Left hindlimb (tissue), 1 donor: ENCODE data around the gene NFKBIA.
"Not testable (repeated sequence)": the region's sequence is repeated elsewhere in the genome, so short reads cannot be mapped to it uniquely, and the experiment has no call there.

Experiments used
- DNase-seq: peaks from one replicate; pipeline ENCODE4 v3.0.0-alpha.2; 2018

NFKBIA gene

DNA sequence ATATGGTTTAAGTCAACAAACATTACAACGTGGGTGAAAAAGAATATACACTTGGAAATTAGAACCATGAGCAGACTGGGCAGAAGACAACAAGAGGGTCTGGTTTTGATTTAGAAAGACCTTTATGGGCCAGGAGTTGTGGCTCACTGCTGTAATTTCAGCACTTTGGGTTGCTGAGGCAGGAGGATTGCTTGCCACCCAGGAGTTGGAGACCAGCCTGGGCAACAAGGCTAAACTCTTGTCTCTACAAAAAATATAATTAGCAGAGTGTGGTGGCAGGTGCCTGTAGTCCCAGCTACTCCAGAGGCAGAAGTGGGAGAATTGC is 2.7 kb upstream of the NFKBIA start:
- no peak for DNase-seq

DNA sequence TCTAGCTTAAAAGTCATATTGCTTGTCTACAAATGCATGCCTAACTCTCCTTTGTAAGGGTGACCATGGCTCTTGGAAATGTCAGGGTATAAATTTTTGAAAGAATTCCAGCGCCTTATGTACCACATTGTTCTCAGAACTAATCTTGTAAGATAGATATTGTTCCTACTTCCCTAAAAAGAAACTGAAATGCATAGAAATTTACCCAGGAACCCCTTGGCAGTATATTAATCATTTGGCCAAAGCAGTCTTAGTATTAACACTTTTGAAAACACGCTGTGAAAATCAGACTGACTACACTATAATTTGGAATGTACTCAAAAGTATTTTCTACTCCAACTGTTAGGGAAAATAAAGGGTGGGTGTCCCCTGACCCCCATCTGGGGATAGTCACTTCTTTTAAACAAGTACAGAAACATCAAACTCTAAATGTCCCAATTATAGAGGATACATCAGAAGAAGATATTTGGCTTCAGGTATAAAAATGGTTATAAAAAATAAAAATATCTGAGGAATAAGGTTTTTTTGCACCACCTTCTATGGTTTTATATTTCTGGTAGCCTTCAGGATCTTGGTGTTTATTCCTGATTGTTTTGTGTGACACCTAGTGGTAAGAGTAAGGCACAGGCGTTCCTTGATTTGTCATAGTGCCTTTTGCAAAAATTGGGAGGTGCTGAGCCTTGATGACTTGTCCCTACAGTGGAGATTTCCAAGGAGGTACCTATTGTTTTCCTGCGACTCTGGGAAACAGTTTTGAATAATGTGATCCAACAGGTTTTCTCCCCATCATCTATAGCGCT is 2.2 kb upstream of the NFKBIA start:
- no peak for DNase-seq

DNA sequence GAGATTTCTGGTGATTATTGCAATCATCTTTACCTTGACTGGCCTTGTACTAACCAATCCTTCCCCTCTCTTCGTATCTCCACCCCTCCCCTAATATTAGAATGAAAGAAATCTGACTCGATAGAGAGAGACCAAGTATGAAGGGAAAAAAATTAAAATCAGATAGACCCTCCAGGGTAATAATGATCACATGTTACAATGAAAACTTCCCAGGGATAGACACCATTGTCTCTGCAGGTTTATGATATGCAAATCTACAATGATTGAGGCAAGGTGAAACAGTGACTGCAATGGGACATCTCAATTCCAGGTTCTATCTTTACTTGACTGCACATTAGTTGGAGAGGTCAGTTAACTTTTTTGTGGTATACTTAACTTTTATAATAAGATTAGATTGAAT is 1.5 kb upstream of the NFKBIA start:
- DNase-seq: no peak

DNA sequence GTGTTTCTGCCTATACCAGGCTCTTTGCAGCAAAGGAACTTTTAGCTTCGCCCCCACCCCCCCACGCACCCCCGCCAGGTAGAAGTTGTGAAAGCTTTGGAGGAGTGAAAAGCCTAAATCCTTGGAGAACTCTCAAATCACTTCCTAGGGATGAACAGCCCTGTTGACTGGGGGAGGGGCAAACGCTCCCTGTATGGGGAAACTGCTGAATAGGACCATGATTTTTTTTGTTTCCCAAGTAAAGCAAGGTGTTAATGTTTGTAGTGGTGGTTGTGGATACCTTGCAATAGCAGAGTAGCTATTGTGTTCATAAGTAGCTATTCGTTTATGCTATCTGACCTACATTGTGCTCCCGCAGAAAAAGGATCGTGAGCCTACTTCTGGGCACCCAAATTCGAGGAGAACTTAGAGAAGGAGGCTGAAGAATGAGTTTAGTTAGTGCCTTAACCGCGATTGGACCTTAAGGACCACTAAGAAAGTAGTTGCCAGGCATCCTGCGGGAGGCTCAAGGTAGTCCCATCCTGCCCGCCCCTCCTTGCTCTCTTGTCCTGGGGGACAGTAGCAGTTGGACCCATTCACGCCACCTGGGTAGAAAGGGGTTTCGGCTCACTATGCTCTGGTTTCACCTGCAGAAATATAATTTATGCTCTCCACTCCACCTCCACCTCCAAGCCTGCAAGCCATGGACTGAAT is 901 bp upstream of the NFKBIA start:
- no peak for DNase-seq

DNA sequence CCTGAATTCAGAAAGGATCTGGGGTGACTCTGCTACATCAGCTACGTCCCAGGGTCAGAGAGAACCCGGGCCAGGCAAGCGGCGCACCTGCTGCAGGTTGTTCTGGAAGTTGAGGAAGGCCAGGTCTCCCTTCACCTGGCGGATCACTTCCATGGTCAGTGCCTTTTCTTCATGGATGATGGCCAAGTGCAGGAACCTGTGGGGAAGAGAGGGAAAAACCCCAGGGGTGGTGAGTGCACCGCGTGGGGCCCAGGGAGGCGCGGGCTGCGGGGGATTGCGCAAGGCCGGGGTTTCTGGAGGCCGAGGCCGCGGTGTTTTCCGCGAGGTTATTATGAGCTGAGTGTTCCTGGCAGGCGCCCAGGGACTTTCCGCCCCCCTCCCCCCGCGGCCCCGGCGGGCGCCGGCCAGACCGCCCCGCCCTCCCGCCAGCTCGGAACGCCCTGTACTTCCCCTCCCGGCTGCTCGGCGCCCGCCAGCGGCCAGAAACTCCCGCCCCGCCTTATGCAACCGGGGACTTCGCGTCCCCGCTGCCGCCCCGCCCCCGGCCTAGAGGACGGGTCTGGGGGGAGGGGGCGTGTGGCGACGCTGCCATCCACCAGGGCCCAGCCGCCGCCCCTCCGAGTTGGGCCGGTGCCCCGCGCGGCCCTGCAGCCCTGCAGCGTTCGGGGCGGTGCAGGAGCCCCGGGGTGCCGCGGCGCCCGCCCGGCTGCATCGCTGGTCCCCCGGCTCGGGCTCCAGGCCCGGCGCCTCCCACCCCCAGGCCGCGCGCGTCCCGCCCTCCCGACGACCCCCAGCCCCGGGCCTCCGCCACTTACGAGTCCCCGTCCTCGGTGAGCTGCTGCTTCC is 723 bp downstream of the NFKBIA start:
- peak; percentile 97 for DNase-seq

DNA sequence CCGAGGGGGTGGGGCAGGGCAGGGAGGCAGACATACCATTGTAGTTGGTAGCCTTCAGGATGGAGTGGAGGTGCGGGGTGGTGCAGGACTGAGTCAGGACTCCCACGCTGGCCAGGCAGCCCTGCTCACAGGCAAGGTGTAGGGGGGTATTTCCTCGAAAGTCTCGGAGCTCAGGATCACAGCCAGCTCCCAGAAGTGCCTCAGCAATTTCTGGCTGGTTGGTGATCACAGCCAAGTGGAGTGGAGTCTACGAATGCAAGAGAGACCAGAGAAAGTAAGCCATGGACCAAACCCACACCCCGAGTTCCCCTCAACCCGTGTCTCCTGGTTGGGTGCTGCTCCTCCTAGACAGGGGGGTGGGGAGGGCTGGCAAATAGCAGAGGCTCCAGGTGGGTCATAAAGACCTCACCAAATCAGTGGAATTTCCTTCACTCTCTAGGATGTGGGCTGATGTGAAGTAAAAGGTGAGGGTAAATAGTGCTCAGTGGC is 1.4 kb downstream of the NFKBIA start:
- peak; percentile 51 for DNase-seq

DNA sequence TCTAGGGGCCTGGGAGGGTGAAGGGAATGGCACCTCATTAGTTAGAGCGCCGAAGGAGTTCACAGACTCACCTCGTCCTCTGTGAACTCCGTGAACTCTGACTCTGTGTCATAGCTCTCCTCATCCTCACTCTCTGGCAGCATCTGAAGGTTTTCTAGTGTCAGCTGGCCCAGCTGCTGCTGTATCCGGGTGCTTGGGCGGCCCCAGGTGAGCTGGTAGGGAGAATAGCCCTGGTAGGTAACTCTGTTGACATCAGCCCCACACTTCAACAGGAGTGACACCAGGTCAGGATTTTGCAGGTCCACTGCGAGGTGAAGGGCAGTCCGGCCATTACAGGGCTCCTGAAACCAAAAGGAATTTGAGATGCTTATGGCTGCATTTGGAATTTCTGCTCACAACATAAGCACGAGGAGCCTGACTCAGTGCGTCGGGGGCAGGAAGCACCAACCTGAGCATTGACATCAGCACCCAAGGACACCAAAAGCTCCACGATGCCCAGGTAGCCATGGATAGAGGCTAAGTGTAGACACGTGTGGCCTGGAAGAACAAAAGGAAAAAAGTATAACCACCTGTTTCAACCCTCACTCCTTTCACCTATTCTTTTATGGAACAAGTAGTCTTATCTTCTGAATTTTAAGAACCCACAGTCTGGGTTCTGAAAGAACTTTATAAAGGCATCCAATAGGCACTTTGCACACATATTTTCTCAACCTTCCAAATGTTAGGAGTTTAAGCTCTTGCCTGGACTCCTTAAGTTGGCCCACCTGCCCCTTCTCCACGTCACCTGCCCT is 2.0 kb downstream of the NFKBIA start:
- no peak for DNase-seq

DNA sequence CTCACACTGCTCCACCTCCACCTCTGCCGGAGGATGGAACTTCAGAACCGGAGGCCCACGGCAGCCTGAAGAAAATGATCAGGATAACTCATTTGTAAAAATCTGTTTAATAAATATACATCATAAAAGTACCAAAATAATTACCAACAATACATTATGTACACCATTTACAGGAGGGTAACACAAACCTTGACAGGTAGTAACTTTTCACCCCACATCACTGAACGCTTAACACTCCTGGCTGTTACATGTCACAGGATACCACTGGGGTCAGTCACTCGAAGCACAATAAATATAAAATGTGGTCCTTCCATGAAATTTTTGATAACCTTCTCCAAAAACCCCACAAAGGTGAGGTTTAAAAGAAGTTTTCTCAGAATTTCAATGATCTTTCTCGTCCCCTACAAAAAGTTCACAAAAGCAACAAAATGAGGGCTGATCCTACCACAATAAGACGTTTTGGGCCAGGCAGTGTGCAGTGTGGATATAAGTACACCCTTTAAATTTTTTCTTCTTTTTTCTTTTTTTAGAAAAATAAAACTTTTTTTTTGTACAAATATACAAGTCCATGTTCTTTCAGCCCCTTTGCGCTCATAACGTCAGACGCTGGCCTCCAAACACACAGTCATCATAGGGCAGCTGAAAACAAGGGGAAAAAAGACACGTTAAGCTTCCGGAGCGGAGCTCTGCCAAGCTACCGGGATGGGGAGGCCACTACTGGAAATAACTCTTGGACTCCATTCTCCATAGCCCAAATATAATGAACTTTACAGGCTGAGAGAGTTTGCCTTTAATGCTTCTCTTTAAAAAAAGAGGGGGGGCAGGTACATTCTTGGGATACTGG is 2.9 kb downstream of the NFKBIA start:
- peak; percentile 56 for DNase-seq

DNA sequence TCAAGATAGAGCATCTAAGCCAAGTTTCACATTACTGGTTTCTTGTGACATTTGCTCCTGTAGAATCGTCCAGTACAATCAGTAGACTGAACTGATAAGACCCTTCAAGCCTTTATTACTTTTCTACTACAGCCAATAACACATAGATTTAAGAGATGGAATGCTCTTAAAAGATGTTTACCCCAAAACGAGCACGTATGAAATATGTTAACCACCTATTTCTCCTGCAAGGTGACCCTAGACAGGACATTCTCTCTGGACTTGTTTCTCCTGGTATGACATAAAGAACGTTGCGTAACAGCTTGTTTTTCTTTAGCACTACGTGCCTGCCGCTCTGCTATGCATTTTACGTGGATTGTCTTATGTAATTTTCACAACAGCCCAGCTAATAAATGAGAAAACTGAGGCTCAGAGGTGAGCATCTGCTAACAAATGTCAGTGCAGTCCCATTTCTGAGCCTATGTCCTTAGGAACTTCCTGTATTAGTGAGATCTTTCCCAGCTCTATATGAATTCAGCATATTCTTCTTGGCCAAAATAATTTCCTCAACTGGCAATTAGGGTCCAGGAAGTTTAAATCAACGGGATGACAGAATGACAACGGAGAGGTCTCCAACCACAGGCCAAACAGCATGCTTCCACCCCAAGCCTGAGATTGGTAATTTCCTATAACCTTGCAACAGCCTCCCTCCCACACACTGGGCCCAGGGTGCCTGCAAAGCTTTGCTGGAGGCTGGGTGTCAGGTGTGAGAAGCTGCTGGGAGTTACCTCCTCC is 3.7 kb downstream of the NFKBIA start:
- no peak for DNase-seq

DNA sequence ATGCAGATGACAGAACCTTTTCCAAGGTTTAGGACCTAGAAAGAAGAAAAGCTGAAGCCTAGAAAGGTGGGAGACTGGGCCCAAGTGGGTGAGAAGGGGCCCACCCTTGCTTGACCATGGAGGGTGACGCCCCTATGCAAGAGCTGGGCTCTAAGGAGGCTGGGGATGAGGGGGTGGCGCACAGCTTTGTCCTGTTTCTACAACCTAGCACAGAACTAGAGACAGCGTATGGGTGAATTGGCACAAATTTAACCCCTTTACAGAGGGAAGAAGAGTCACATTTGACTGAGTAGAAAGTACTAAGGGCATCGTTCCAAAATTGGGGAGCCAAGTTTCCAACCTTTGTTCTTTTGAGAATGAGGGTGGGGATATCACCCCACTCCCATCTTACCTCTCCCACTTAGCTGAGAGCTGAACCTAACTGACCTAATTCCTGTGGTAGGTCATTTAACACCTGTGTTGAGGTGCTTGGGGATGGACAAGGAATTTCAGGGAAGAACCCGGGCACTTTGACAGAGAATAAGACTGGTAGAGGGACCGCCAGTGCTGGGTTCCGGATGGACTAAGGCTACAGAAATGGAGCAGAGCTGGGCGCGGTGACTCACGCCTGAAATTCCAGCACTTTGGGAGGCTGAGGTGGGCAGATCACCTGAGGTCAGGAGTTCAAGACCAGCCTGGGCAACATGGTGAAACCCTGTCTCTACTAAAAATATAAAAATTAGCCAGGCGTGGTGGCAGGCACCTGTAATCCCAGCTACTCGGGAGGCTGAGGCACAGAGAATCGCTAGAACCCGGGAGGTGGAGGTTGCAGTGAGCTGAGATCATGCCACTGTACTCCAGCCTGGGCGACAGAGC is 5.2 kb downstream of the NFKBIA start:
- DNase-seq: no peak

DNA sequence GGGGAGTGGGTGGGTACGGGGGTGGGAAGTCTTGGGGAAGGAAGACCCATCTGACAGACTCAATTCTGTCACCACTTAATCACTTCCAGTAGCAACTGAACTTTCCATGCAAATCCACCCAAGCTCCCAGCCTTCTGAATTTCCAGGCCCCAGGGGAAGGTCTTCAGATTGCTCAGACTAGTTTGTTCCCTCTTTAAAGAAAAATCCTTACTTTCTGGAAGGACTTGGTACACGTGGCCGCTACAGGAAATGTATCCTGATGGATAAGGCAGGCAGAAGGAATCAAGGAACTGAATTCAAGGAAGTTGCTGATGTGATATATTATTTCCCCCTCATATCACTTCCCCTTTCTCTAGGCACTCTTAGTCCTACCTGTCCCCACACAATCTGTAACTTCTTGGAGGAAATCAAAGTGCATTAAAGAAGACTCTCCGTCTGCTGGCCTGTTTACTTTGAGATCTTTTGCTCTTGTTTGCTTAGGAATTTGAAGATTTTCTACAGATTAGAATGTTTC is 6.4 kb downstream of the NFKBIA start:
- peak; percentile 56 for DNase-seq

DNA sequence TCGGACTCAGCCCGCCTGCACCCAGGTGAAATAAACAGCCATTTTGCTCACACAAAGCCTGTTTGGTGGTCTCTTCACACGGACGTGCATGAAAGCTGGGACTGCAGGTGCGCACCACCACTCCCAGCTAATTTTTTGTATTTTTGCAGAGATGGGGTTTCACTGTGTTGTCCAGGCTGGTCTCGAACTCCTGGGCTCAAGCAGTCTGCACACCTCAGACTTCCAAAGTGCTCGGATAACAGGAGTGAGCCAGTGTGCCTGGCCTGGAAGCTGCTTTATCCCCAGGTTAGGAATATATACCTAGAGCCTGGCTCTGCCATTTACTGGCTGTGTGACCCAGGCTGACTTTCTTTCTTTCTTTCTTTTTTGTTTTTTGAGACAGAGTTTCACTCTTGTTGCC is 7.9 kb downstream of the NFKBIA start:
- not testable (repeated sequence) for DNase-seq

DNA sequence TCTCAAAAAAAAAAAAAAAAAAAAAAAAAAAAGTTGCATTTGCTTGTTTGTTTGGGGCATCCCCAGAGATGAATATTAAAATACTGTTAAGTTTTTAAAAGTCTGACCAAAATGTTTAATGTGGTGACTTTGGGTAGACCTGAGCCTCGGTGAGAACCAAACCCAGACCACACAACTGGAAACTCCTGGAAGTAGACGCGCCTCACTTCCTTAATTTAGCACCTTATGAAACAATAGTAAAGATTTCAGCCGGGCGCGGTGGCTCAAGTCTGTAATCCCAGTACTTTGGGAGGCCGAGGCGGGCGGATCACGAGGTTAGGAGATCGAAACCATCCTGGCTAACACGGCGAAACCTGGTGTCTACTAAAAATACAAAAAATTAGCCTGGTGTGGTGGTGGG is 9.3 kb downstream of the NFKBIA start:
- no peak for DNase-seq

DNA sequence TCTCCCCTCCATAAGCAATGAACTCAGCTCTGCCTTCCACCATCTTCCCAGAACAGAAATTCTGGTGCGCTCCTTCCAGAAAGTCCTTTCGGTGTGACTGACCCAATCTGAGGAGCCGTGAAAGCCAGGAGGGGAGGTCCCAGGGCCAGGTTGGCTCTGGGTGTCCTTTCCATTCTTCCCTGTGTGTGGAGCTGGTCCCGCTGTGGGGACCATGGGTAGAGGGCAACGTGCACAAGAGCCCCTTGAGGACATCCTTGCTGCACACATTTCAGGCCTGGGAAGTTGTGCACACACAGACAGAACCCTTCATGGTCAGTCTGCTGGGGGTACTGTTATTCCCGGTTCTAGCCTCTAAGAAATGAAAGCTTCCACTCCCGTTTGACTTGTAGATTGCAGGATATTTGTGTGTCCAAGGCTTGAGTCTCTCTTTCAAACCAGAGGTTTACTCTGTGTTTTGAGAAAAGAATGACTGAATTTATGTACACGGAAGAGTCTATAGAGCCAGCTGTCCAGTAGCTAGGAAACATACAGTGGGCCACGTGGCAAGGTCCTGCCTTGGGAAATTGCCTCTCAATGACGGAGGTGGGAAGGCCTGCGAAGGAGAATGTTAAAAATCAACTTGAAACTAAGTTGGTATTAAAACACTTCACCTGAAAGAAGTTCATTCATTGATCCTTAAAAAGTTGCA is 10.1 kb downstream of the NFKBIA start:
- no peak for DNase-seq

DNA sequence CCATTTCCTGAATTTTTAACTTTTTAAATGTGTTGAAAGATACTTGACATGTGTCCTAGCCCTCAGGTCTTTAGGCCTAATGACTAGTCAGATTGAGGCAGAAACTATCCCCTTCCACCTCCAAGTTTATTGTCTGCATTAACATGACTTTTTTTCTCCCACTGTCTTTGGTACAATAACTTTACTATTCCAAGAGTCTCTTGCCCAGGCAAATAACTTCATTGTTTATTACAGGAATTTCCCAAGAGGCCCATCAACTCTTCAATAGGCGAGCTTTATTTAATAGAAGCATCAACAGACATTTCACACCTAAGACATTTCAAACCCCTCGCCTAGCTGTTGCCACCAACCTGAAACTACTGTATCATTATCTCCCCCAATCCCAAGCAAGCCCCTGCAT is 10.7 kb downstream of the NFKBIA start:
- DNase-seq: no peak

DNA sequence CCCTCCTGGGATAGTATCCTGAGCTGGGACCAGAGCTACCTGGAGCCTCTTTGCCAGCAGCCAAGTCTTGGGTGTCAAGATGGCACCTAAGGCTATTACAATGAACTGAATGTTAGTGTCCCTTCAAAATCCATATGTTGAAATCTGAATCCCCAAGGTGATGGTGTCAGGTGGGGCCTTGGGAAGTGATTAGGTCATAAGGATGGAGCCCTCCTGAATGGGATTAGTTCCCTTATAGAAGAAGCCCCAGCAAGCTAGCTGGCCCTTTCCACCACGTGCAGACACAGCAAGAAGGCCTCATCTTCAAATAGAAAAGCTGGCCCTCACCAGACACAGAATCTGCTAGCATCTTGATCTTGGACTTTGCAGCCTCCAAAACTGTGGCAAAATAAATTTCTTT is 12.4 kb downstream of the NFKBIA start:
- DNase-seq: no peak

DNA sequence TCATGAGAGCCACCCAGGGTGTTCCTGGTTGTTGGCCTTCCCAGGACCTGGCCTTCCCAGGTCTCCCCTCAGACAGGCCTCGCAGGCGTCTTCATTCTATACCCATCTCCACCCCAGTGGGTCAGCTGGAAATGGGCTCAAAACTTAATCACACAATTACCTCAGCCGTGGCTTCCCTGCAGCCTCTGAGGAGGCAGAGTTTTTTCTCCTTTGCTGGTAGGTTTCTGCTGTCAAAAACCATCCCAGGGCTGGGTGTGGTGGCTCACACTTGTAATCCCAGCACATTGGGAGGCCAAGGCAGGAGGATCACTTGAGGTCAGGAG is 13.2 kb downstream of the NFKBIA start:
- no peak for DNase-seq

DNA sequence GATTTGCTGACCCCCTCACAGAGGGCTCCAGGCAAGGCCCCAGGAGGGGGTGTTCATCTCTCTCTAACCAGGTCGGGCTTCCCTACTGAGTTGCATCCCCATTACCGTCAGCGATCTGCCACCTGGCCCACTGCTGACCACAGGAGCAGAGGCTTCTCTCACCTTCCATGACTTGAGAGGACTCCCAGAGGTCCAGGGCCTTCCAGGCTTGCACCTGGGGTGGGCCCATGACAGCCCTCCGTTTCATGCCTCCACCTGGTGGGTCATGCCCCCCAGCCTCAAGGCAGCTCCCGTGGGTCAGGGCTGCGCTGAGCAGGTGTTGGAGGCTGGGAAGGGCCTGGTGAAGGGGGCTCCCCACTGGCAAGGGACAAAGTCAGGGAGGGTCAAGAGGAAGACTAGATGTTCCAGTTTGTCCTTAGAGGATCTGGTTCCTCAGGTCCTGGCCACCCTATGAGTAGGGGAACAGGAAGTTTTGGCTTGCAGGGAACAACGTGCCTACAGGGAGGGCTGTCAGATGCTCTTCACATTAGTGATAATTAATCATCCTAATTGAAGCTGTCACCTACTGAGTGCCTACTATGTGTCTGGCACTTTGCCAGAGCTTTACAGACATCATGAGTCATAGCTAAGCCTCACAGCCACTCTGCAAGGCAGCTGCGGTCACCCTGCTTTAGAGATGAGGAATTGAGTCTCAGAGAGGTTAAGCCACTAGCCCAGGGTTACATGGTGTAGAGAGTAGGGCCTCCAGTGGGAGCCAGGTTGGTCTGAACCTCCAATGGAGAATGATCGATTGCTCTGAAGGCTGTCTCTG is 13.8 kb downstream of the NFKBIA start:
- DNase-seq: no peak

DNA sequence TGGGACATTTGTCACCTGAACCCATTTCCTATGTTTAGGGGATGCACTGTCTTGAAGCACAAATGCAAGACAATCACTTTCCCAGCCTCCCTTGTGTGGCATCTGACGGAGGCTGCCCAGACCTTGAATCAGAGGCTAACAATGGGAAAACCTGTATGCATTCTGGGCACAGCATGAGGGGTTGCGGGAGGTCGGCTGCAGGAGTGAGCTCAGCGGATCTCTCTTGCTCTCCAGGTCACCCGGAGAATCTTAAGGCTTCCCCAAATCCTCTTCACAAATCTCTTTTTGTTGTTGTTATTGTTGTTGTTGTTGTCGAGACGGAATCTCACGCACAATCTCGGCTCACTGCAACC is 15.3 kb downstream of the NFKBIA start:
- DNase-seq: no peak
